ENCODE measurements around the gene TM9SF2.

The TM9SF2 gene

GRCh38 chr13:99496184-99497142 is 4.8 kb upstream of the TM9SF2 start:
- no peak overlapping the region for H3K4me3 ChIP-seq (ENCODE audit: low read depth, low read length)
- ChIA-PET CTCF (no interaction called here), POLR2A (no interaction called here)
- no peak for TF ChIP-seq ZNF596 (tag by site-specific recombination; IDR thresholded peaks at IDR 0.05)
- no peak for TF ChIP-seq ZNF600 (tag by site-specific recombination; IDR thresholded peaks at IDR 0.05)
- no peak for TF ChIP-seq ZNF555 (tag by site-specific recombination; conservative IDR thresholded peaks at IDR 0.05)
- no peak for TF ChIP-seq ZNF366 (tag by site-specific recombination; conservative IDR thresholded peaks at IDR 0.05)
- no peak for TF ChIP-seq ZSCAN18 (tag by site-specific recombination; IDR thresholded peaks at IDR 0.05)
- TF ChIP-seq ZNF530 (tag by site-specific recombination; IDR thresholded peaks at IDR 0.05; ENCODE audit: low read depth): no peak
- no peak for TF ChIP-seq TSHZ1 (tag by site-specific recombination; IDR thresholded peaks at IDR 0.05; ENCODE audit: borderline replicate concordance)
- no peak for TF ChIP-seq HOXA7 (CRISPR knock-in tag; IDR thresholded peaks at IDR 0.05; ENCODE audit: borderline replicate concordance)
- no peak for TF ChIP-seq ZNF670 (tag by site-specific recombination; IDR thresholded peaks at IDR 0.05; ENCODE audit: low read depth)
- TF ChIP-seq ZNF76 (tag by site-specific recombination; IDR thresholded peaks at IDR 0.05; ENCODE audit: borderline replicate concordance, low read depth): no peak
- peak; percentile 76 for TF ChIP-seq SP2 (tag by site-specific recombination; IDR thresholded peaks at IDR 0.05)
- TF ChIP-seq ZNF24 (tag by site-specific recombination; IDR thresholded peaks at IDR 0.05): peak; percentile 88
- no peak for TF ChIP-seq OSR2 (tag by site-specific recombination; IDR thresholded peaks at IDR 0.05)
- no peak for TF ChIP-seq ZIC2 (tag by site-specific recombination; IDR thresholded peaks at IDR 0.05)
- no peak for TF ChIP-seq MZF1 (tag by site-specific recombination; IDR thresholded peaks at IDR 0.05; ENCODE audit: borderline replicate concordance)
- no peak for TF ChIP-seq MEIS1 (CRISPR knock-in tag; IDR thresholded peaks at IDR 0.05; ENCODE audit: borderline replicate concordance)
- TF ChIP-seq ZNF391 (tag by site-specific recombination; IDR thresholded peaks at IDR 0.05; ENCODE audit: borderline replicate concordance, low read depth): no peak
- TF ChIP-seq OVOL3 (tag by site-specific recombination; IDR thresholded peaks at IDR 0.05): no peak
- TF ChIP-seq ZNF155 (tag by site-specific recombination; IDR thresholded peaks at IDR 0.05): no peak
- TF ChIP-seq ZNF830 (tag by site-specific recombination; IDR thresholded peaks at IDR 0.05; ENCODE audit: low read depth): no peak
- TF ChIP-seq ZBTB48 (tag by site-specific recombination; IDR thresholded peaks at IDR 0.05): no peak
- TF ChIP-seq ZNF18 (tag by site-specific recombination; IDR thresholded peaks at IDR 0.05): no peak
- no peak for TF ChIP-seq ZNF747 (tag by site-specific recombination; IDR thresholded peaks at IDR 0.05)
- peak; percentile 18; the same call in 1 of the 2 replicates for TF ChIP-seq SP3 (tag by site-specific recombination; IDR thresholded peaks at IDR 0.05)
- TF ChIP-seq ZSCAN4 (tag by site-specific recombination; IDR thresholded peaks at IDR 0.05): no peak
- H3K36me3 ChIP-seq (ENCODE audit: control insufficient read depth in 2 of 2, insufficient read depth in 1 of 2, low read length in 2 of 2): no peaks in the 10 kb centered on the region
- 0 out of 2 replicates have a peak, but pooled peaks cover 2% of the 10 kb centered on the region for H3K4me1 ChIP-seq (ENCODE audit: control insufficient read depth, insufficient read depth, low read length)
- no peak overlapping the region for H3K27ac ChIP-seq (ENCODE audit: extremely low read depth, low read depth, low read length)
- H3K9me3 ChIP-seq (ENCODE audit: control insufficient read depth, insufficient read depth, low read depth, low read length): no peaks in the 10 kb centered on the region
